LoVo (cell line): ENCODE measurements around the gene MYO5B.

Experiments used
- DNase-seq: peaks from one replicate; pipeline ENCODE4 v3.0.0-alpha.2; 2016; ENCODE audit warnings: low spot score

Gene MYO5B

GRCh38 chr18:50069422-50069821 lies 125.5 kb downstream of the MYO5B start:
- no peak for DNase-seq

DNA sequence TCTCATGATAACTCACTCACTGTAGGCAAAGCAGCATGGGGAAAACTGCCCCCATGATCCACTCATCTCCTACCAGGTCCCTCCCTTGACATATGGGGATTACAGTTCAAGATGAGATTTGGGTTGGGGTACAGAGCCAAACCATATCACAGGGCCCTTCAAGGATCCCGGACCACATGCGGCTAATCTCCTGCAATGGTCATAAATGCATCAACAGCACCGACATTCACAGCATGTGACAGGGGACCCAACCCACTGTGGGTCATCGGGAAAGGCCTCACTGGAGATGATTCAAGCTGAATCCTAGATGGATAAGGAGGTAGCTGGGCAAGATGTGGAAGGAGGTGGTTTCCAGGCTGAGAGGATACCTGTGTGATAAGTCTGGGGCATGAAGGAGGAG lies 129.4 kb downstream of the MYO5B start:
- DNase-seq: no peak

DNA sequence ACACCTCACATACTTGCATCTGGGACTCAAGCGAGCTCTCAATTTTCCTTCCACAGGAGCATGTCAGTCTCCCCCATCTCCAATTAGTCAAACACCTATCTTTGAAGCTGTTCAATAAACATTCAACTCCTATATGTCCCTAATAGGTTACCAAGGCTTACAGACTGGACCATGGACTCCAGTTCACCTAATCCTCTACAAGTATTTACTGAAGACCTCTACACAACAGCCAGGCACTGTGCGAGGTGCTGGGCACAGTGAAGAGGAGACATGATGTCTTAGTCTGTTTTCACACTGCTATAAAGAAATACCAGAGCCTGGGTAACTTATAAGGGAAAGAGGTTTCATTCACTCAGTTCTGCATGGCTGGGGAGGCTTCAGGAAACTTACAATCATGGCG lies 129.9 kb downstream of the MYO5B start:
- no peak for DNase-seq

DNA sequence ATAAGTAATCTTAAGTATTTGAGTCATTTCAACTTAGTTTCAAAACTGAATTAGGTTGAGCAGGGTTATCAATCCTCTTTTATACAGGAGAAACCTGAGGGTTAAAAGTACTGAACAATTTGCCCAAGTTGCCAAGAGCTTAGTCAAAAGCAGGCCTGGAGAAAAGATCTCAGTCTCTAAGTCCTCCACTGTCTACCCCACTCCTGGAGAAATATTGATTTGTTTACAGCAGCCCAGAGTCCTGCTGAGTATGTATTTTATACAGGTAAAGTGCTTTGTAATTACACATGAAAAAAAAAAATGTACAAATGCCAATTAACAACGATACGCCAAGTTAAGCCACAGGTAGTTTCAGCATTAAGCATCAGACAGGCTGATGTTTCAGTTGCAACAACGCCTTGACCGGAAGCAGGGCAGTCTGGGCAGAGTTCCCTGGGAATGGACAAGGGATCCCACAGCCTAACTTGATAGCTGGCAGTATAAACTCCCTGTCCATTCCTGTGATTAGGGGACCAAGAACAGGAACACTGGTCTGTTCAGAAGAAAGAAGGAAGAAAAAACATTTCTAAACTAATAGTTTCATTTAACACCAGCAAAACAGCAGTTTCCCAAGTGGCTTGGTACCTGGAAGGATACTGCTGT lies 132.9 kb downstream of the MYO5B start:
- no peak for DNase-seq

GRCh38 chr18:50060822-50061221 lies 134.1 kb downstream of the MYO5B start:
- DNase-seq: no peak

DNA sequence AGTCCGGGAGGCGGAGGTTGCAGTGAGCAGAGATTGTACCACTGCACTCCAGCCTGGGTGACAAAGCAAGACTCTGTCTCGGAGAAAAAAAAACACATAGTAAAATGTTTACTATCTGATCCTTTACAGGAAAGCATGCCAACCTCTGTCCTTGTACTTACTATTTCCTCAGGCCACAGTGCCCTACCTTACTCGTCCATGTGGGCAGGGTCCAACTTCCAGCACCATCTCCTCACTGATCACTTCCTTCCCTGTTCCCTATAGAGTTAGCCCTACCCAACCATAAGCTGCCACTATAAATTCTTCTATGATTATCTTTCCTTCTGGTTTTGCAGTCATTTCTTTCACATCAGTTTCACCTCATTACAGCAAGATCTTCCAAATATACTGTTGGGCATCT lies 136.2 kb downstream of the MYO5B start:
- no peak for DNase-seq

DNA sequence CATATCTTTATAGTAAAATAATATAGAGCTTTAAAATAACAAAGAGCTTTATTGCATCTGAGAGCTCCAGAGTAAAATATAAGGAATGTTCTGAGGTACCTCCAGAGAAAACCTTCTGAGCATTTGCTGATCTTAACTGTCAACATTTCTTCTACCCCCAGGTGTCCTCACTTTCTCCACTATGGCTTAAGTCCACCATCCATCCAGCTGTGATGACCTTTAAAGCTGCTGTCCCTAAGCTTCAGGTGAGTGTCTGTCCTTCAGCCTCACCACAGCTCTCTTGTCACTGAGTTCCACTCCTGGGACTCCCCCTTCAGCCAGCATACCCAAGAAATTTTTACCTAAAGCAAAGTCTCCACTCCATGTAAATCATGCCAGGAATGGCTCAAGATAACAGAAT lies 137.9 kb downstream of the MYO5B start:
- no peak for DNase-seq

DNA sequence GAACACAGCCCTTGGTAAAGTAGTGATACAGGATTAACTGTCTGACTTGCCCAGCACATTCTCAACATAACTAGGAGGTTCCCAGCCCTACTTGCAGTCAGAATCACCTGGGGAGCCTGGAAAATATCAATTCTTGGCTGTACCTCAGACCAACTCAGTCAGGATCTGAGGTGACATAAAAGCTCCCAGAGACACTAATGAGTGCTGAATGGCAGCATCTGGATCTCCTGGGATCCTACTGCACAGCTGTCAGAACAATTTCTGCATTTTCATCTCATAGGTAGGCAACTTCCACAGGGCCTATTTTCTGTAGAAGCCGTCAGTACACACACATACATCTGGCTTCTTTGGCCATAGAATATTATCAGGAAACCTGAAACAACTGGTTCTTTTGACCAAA lies 138.8 kb downstream of the MYO5B start:
- no peak for DNase-seq

- DNase-seq: no peak
These were observed 139.5 kb downstream of the MYO5B start for GRCh38 chr18:50055488-50055887.

DNA sequence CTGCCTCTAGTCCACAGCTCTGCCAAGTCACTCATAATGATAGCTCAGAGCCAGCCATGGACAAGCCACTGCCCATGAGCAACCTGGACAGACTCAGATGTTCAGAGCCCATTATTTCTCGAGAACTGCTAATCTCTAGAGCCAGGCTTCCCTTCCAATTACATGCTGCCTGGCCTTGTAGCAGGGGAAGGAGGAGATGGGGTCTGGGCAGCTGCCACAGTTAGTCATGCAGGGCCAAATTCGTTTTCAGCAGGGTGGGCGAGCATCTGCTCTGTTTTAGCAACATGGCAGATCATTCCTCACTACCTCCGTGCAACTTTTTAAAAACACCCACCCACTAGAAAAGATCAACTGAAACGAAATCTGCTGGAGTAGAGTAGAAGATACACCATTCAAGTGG lies 141.8 kb downstream of the MYO5B start:
- no peak for DNase-seq

GRCh38 chr18:50051288-50051687 lies 143.7 kb downstream of the MYO5B start:
- DNase-seq: no peak

DNA sequence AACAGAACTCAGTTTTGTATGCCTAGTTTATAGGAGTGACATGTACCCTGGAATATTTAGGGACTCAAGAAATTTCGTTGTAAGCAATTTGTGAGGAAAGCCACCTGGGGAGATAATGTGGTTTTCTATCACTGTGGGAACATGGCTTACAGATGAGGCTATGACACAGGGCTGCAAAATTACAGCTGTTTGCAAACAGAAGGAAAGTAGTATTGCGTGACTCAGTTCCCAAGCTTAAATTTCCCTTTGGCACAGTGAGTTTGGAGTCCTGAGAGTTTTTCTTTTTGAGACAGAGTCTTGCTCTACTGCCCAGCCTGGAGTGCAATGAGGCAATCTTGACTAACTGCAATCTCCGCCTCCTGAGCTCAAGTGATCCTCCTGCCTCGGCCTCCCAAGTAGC lies 149.8 kb downstream of the MYO5B start:
- no peak for DNase-seq

DNA sequence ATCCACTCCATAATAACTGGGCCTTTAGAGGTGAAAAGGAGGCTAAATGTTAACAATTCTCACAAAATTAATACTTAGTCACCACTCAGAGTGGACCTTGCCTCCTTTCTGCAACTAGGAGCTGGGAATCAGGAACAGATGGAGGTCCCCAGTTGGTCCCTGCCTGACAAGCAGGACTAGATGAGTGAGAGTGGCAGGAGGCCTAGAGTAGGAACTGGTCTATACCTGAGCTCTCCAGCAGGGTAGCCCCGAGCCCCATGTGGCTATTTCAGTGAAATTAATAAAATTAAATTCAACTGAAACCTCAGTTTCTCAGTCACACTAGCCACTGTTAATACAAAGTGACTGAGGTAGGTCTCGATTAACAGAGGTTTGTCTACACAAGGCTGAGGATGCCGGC lies 150.5 kb downstream of the MYO5B start:
- DNase-seq: no peak

DNA sequence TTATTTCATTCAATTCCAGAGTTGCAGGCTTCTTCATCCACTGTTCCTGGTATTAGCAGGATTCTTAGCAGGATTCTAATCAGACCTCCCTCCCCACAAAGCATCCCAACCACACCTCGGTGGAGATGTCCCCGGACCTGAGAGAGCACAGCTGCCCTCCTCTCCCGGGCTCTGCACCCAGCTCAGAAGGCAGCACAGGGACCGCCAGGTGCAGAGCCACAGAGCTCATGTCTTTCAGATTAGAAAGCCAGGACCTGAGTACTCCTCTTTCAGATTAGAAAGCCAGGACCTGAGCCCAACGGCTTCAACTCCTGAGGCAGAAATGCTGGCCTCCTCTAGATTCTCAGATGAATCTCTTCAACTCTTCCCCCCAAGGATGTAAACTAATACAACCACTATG lies 152.3 kb downstream of the MYO5B start:
- DNase-seq: no peak

DNA sequence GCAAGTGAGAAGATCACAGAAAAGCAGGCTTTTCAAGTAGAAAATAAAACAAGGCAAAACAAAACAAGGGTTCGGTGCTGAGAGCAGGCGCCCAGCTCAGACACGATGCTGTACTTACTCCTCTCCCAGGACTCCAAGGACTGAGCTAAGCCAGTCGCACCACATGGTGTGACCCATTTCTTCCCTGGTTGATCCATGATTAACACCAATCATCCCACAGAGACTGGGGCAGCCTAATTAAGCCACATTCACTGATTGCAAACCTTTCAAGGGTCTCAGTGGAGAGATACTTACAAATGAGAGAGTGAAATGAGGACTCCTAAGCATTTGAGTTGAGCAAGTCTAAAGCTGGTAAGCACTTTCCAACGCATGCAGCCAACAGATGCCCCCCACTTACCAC lies 155.2 kb downstream of the MYO5B start:
- no peak for DNase-seq

DNA sequence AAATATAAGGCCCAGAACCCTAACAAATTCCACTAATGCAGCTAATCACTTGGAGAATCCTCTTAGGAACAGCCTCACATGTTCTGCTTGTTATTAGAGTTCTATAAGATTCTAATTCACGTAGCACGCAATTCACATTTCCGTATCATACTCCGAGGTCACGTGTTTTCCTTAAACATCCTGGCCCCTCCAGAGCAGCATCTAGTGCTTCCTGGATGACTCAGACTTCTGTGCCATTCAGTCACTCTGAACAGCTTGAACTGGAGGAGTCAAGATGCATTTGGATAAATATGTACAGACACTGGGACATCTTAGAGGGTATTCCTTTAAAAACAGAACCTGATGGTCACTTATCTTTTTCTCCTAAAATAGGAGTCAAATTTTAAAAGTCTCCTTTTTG lies 156.5 kb downstream of the MYO5B start:
- no peak for DNase-seq

- DNase-seq: no peak
These were observed 160.9 kb downstream of the MYO5B start for GRCh38 chr18:50034029-50034428.

- DNase-seq: no peak
These were observed 161.9 kb downstream of the MYO5B start for GRCh38 chr18:50033004-50033403.

GRCh38 chr18:50030146-50030545 lies 164.8 kb downstream of the MYO5B start:
- DNase-seq: no peak

DNA sequence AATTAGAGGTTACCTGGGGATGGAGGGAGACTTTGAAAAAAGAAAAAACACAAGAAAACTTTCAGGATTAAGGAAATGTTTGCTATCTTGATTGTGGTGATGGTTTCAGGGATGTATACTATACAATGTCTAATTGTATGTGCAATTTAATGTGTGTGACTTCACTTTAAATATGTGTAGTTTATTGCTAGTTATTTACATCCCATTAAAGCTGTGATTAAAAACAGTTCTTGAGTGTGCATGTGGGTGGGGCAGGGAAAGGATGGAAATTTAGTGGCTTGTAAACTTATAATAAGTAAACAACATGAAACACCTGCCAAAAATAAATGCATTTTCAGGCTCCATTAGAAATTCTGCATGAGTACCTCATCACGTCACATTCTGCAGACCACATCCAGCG lies 167.0 kb downstream of the MYO5B start:
- no peak for DNase-seq

- DNase-seq: no peak
These were observed 170.5 kb downstream of the MYO5B start for GRCh38 chr18:50024466-50024865.

DNA sequence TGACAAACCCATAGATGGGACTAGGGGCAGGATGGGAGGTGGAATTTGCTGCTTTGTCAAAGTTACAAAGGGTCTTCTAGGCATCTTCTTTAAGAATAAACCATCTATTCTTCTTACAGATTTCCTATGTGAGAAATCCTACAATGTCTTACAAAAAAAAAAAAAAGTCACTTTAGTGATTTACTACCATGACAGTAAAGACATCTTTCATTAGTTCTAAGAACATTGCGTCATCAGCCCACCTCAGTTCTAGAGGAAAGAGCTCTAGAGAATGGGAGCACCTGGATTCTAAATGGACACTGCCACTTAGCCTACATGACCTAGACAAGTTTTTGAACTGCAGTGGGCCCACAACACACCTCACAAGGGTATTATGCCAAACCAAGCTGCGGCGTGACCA lies 172.0 kb downstream of the MYO5B start:
- no peak for DNase-seq

DNA sequence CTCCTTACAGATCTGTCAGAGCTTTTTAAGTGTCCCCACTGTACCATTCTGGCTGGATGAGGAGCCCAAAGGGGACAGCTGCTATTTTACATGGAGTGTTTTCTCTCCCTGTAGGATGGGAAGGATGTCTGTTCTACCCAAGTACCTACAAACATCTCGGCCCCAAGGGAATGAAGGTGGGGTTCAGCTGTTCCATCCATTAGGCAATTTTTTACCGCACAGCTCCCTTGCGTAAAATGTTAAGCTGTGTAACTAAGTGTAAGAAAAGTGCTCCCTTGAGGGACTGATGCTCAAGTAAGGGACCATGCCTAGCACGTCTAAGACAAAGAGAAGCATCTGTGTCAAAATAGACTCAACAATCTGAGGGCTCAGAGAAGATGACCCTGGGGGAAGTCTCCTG lies 180.3 kb downstream of the MYO5B start:
- DNase-seq: no peak

- no peak for DNase-seq
These were observed 181.4 kb downstream of the MYO5B start for GRCh38 chr18:50013363-50014138.
